BJ (cell line): Measurements from ENCODE around the gene TTC13. TPM values are rescaled to one million over a fixed set of nuclear protein-coding genes. Genes with fewer than 3 reads are reported as not detected.
A peak's percentile ranks its signal among the peaks of the same experiment; 100 is the strongest.

Experiments used
- CTCF ChIA-PET: fragments of 350-600 bp; formaldehyde crosslinking; extraction: SDS; loops from one replicate; lab custom pipeline; 2021; ENCODE audit warnings: antibody characterized with exemption, inconsistent platforms; lab: Yijun Ruan, JAX
- POLR2A ChIA-PET: fragments of 300-600 bp; sonication (Branson Sonifier 250); formaldehyde crosslinking; extraction: SDS; loops from one replicate; lab custom pipeline; 2021; ENCODE audit warnings: antibody characterized with exemption; lab: Charles Lee
- DNase-seq: peaks from one replicate; pipeline ENCODE4 v3.0.0-alpha.2; 2011; ENCODE audit warnings: low read depth
- H3K27me3 ChIP-seq: 2 replicates; pipeline ENCODE4 v1.6.0; 2011; ENCODE audit warnings: low read length; ENCODE audit not compliant: control insufficient read depth, insufficient read depth
- H3K36me3 ChIP-seq: 2 replicates; pipeline ENCODE4 v1.5.1; 2011; ENCODE audit warnings: low read length; ENCODE audit not compliant: control insufficient read depth, insufficient read depth
- H3K4me3 ChIP-seq: 2 replicates; pipeline ENCODE4 v1.5.1; 2011; ENCODE audit warnings: low read depth, mild to moderate bottlenecking, control low read depth, low read length
- CTCF ChIP-seq: IDR thresholded peaks from 2 replicates; pipeline ENCODE4 v1.5.1; 2011; ENCODE audit warnings: low read depth, mild to moderate bottlenecking, control low read depth, inconsistent platforms, low read length, moderate library complexity; ENCODE audit not compliant: insufficient read depth
- polyA plus RNA-seq: library from polyadenylated mRNA; depleted of rRNA; stranded (reverse); fragments of >200 nt; gene quantifications from 2 replicates; pipeline ENCODE4 v1.2.3, GENCODE V29; 2011

Gene TTC13
- polyA plus RNA-seq, 1 experiment, result 7.4 TPM

DNA sequence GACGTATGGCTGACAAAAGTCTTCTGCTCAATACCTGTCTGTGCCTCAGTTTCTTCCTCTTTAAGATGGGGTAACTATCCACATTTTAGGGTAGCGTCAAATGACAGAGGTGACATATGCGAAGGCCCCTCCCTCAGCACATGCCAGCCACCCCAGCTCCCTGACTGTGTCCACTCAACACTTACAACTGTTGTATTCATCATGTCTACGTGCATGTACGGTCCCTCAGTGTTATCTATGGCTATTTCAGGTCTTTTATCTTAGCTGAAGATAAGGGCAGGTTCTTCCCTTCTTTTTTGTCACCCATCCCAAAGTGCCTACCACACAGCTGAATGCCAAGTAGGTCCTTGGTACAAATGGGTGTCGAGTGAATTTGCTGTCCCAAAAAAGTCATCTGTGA lies 102.0 kb downstream of the TTC13 start:
- CTCF ChIA-PET, result interaction anchor here (0.7 to 1.0 kb wide), 3 partner anchors 24 to 78 kb away, joined by 3 read pairs; no protein-coding TSS in a partner anchor
- no peak for TF ChIP-seq CTCF
- Histone ChIP-seq H3K36me3 (no peaks in the 10 kb centered on the region; the same call in 1 of the 2 replicates), H3K4me3 (no peak overlapping the region), H3K27me3 (no peaks in the 10 kb centered on the region)
- no peak for DNase-seq
- POLR2A ChIA-PET, result no interaction called here

DNA sequence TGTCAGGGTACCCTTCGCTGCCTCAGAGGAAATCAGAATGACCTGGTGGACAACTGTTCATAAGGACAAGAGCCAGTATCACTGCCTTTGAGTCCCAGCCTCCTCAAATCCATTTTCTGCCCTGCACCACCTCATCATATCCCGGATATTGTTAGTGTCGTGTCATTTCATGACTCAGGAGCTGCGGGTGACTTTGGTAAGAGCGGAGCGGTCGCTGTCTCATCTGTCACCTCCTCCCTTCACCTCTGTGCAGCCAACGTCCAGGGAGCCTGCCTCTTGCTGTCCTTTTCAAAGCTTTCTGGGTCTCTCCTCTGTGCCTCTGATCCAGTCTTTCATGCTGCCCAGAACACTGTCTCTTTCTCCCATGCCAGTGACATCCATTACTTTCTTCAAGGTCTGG lies 103.3 kb downstream of the TTC13 start:
- CTCF ChIA-PET, result no interaction called here
- H3K27me3 ChIP-seq, result no peaks in the 10 kb centered on the region

DNA sequence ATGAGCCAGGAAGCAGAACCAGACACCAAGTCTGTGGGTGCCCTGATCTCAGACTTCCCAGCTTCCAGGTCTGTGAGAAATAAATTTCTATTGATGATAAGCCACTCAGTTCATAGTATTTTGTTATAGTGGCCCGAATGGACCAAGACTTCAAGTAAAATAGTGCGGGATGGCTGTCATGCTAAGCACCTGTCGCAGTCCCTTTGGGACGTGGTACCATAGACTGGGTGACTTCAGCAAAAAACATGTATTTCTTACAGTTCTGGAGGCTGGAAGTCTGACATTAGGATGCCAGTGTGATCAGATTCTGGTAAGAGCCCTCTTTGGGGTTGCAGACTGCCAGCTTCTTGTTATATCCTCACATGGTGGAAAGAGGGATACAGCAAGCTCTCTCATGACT lies 107.7 kb downstream of the TTC13 start:
- POLR2A ChIA-PET, result no interaction called here

More for the DNA sequence above, 103.3 kb downstream of the TTC13 start:
- no peak for TF ChIP-seq CTCF
- Histone ChIP-seq H3K4me3 (no peak overlapping the region), H3K36me3 (no peaks in the 10 kb centered on the region; the same call in 1 of the 2 replicates)
- no peak for DNase-seq
- POLR2A ChIA-PET, result no interaction called here

DNA sequence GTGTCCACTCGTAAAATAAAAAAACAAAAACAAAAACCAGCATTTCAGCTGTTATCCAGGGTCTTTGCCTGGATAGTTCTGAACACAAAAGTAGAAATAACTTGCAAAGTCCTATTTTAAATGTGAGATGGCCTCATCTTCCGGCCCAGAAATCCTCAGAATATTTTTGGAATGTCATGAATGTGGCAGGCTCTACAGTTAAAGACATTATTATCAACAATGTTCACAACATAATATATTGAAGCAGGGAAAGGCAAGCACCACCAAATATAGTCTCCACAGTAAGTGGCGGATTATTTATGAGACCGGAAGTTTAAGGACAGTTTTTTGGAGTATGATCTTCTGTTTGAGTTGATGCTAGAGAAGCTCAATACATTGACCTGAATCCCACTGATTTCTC lies 109.2 kb downstream of the TTC13 start:
- POLR2A ChIA-PET, result interaction anchor here (0.6 kb wide), 1 partner anchor 29 kb away, joined by 3 read pairs; no protein-coding TSS in a partner anchor
- no peak overlapping the region; the same call in 1 of the 2 replicates for H3K4me3 ChIP-seq
- H3K36me3 ChIP-seq, result peaks cover 3% of the 10 kb centered on the region
- no peak for DNase-seq
- CTCF ChIA-PET, result interaction anchor here (0.8 to 4.3 kb wide), 2 partner anchors 9 to 72 kb away, joined by 3 to 23 read pairs; no protein-coding TSS in a partner anchor
- no peak for TF ChIP-seq CTCF
- H3K27me3 ChIP-seq, result no peaks in the 10 kb centered on the region

More for the DNA sequence above, 107.7 kb downstream of the TTC13 start:
- TF ChIP-seq CTCF, result no peak
- Histone ChIP-seq H3K36me3 (no peaks in the 10 kb centered on the region; the same call in none of the 2 replicates), H3K27me3 (no peaks in the 10 kb centered on the region), H3K4me3 (no peak overlapping the region)
- DNase-seq, result no peak
- CTCF ChIA-PET, result interaction anchor here (0.9 kb wide), 1 partner anchor 46 kb away, joined by 3 read pairs; no protein-coding TSS in a partner anchor

DNA sequence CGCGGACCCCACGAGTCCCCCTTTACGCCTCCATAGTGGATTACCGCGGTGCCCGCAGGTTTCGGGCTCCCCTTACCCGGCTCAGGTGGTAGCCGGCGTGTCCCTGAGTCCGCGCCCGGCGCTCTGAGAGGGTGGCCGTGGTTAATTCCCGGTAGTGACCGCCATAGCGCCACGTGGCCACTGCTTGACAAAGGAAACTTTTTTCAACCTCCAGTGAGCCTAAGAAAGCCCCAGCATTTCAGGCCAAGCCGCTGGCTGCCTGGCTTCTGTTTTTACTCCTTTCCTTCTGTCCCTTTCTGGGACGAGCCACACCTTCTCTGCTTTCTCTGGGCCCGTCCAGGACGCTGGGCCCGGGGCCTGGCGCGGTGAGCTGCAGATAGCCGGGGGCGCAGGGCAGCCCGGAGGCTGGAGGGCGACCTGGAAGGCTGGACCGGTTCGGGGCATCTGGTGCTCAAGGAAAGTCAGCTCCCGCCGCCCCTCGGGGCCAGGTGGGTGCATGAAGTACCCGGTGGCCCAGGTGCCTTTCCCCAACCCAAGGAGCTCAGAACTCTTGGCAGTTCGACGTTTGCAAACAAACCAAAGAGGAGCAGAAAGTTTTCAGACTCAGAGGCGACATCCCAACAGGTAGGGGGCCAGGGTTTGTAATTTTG lies 109.8 kb downstream of the TTC13 start:
- ChIA-PET POLR2A (interaction anchor here (0.6 kb wide), 3 partner anchors 9 to 34 kb away, joined by 4 to 10 read pairs (median 4); no protein-coding TSS in a partner anchor), CTCF (interaction anchor here (1.2 to 4.3 kb wide), 2 partner anchors 10 to 72 kb away, joined by 4 to 23 read pairs; no protein-coding TSS in a partner anchor)
- no peak for DNase-seq
- no peaks in the 10 kb centered on the region for H3K27me3 ChIP-seq
- H3K36me3 ChIP-seq, result peaks cover 3% of the 10 kb centered on the region
- TF ChIP-seq CTCF, result no peak
- peak overlapping the region; percentile 76 for H3K4me3 ChIP-seq
